ENCODE measurements around the gene LIMS1.

The LIMS1 gene

DNA sequence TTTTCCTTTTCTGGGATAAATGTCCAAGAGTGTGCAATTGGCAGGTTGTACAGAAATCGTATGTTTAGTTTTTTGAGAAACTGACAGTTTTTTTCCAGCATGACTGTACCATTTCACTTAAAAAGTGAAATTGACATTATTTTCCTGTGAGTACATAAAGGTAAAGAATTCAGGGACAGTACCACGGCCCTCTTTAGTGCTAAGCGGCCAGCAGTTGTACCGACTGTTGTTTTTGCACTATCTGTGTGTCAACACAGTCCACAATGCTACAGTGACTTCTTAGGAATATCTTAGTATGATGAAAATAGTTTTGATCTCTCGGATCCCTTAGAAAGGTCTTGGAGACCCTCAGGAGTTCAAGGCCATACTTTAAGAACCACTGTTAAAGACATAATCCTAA is 2.6 kb downstream of the LIMS1 start:
- ChIA-PET POLR2A (no interaction called here), CTCF (no interaction called here)
- H3K27ac ChIP-seq (ENCODE audit: extremely low read depth, low read depth, low read length): no peak overlapping the region
- H3K4me3 ChIP-seq (ENCODE audit: low read depth, low read length): no peak overlapping the region
- peaks cover 27% of the 10 kb centered on the region for H3K4me1 ChIP-seq (ENCODE audit: control insufficient read depth, insufficient read depth, low read length)
- no peaks in the 10 kb centered on the region for H3K36me3 ChIP-seq (ENCODE audit: control insufficient read depth in 2 of 2, insufficient read depth in 1 of 2, low read length in 2 of 2)
- TF ChIP-seq SCRT1 (tag by site-specific recombination; IDR thresholded peaks at IDR 0.05; ENCODE audit: borderline replicate concordance): no peak
- TF ChIP-seq, protein P1, sequence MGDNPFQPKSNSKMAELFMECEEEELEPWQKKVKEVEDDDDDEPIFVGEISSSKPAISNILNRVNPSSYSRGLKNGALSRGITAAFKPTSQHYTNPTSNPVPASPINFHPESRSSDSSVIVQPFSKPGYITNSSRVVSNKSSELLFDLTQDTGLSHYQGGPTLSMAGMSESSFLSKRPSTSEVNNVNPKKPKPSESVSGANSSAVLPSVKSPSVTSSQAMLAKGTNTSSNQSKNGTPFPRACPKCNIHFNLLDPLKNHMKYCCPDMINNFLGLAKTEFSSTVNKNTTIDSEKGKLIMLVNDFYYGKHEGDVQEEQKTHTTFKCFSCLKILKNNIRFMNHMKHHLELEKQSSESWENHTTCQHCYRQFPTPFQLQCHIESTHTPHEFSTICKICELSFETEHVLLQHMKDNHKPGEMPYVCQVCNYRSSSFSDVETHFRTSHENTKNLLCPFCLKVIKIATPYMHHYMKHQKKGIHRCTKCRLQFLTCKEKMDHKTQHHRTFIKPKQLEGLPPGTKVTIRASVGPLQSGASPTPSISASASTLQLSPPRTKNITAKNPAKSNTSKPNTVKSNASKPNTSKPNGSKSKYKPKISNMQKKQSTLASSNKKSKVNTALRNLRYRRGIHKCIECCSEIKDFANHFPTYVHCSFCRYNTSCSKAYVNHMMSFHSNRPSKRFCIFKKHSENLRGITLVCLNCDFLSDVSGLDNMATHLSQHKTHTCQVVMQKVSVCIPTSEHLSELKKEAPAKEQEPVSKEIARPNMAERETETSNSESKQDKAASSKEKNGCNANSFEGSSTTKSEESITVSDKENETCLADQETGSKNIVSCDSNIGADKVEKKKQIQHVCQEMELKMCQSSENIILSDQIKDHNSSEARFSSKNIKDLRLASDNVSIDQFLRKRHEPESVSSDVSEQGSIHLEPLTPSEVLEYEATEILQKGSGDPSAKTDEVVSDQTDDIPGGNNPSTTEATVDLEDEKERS (tag by site-specific recombination; IDR thresholded peaks at IDR 0.05): no peak
- TF ChIP-seq ZNF610 (tag by site-specific recombination; IDR thresholded peaks at IDR 0.05; ENCODE audit: borderline replicate concordance): no peak
- no peak for TF ChIP-seq ZNF19 (tag by site-specific recombination; IDR thresholded peaks at IDR 0.05; ENCODE audit: low read depth)
- TF ChIP-seq TRIM28 (IDR thresholded peaks at IDR 0.05; ENCODE audit: borderline replicate concordance, low read length): no peak
- TF ChIP-seq, protein P2, sequence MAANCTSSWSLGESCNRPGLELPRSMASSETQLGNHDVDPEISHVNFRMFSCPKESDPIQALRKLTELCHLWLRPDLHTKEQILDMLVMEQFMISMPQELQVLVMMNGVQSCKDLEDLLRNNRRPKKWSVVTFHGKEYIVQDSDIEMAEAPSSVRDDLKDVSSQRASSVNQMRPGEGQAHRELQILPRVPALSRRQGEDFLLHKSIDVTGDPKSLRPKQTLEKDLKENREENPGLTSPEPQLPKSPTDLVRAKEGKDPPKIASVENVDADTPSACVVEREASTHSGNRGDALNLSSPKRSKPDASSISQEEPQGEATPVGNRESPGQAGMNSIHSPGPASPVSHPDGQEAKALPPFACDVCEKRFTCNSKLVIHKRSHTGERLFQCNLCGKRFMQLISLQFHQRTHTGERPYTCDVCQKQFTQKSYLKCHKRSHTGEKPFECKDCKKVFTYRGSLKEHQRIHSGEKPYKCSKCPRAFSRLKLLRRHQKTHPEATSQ (tag by site-specific recombination; IDR thresholded peaks at IDR 0.05): no peak
- TF ChIP-seq ZBTB17 (tag by site-specific recombination; IDR thresholded peaks at IDR 0.05): no peak
- TF ChIP-seq, protein P3, sequence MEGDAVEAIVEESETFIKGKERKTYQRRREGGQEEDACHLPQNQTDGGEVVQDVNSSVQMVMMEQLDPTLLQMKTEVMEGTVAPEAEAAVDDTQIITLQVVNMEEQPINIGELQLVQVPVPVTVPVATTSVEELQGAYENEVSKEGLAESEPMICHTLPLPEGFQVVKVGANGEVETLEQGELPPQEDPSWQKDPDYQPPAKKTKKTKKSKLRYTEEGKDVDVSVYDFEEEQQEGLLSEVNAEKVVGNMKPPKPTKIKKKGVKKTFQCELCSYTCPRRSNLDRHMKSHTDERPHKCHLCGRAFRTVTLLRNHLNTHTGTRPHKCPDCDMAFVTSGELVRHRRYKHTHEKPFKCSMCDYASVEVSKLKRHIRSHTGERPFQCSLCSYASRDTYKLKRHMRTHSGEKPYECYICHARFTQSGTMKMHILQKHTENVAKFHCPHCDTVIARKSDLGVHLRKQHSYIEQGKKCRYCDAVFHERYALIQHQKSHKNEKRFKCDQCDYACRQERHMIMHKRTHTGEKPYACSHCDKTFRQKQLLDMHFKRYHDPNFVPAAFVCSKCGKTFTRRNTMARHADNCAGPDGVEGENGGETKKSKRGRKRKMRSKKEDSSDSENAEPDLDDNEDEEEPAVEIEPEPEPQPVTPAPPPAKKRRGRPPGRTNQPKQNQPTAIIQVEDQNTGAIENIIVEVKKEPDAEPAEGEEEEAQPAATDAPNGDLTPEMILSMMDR (tag by site-specific recombination; IDR thresholded peaks at IDR 0.05): no peak
- no peak for TF ChIP-seq ZNF223 (tag by site-specific recombination; IDR thresholded peaks at IDR 0.05)
- TF ChIP-seq, protein P4, sequence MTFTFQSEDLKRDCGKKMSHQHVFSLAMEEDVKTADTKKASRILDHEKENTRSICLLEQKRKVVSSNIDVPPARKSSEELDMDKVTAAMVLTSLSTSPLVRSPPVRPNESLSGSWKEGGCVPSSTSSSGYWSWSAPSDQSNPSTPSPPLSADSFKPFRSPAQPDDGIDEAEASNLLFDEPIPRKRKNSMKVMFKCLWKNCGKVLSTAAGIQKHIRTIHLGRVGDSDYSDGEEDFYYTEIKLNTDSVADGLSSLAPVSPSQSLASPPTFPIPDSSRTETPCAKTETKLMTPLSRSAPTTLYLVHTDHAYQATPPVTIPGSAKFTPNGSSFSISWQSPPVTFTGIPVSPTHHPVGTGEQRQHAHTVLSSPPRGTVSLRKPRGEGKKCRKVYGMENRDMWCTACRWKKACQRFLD (tag by site-specific recombination; IDR thresholded peaks at IDR 0.05): no peak
- no peak for TF ChIP-seq ZNF175 (tag by site-specific recombination; IDR thresholded peaks at IDR 0.05)
- TF ChIP-seq ZNF416 (tag by site-specific recombination; IDR thresholded peaks at IDR 0.05): no peak
- TF ChIP-seq ZNF544 (tag by site-specific recombination; IDR thresholded peaks at IDR 0.05): no peak
- no peak for TF ChIP-seq ZNF10 (tag by site-specific recombination; IDR thresholded peaks at IDR 0.05)
- TF ChIP-seq, protein P5, sequence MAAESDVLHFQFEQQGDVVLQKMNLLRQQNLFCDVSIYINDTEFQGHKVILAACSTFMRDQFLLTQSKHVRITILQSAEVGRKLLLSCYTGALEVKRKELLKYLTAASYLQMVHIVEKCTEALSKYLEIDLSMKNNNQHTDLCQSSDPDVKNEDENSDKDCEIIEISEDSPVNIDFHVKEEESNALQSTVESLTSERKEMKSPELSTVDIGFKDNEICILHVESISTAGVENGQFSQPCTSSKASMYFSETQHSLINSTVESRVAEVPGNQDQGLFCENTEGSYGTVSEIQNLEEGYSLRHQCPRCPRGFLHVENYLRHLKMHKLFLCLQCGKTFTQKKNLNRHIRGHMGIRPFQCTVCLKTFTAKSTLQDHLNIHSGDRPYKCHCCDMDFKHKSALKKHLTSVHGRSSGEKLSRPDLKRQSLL (tag by site-specific recombination; IDR thresholded peaks at IDR 0.05): no peak
- TF ChIP-seq ZNF670 (tag by site-specific recombination; IDR thresholded peaks at IDR 0.05; ENCODE audit: low read depth): no peak
- TF ChIP-seq ZBTB8A (tag by site-specific recombination; IDR thresholded peaks at IDR 0.05): no peak
- TF ChIP-seq ZNF776 (tag by site-specific recombination; IDR thresholded peaks at IDR 0.05; ENCODE audit: borderline replicate concordance): no peak
- TF ChIP-seq, protein P6, sequence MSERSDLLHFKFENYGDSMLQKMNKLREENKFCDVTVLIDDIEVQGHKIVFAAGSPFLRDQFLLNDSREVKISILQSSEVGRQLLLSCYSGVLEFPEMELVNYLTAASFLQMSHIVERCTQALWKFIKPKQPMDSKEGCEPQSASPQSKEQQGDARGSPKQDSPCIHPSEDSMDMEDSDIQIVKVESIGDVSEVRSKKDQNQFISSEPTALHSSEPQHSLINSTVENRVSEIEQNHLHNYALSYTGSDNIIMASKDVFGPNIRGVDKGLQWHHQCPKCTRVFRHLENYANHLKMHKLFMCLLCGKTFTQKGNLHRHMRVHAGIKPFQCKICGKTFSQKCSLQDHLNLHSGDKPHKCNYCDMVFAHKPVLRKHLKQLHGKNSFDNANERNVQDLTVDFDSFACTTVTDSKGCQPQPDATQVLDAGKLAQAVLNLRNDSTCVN (tag by site-specific recombination; optimal IDR thresholded peaks at IDR 0.05): no peak
- TF ChIP-seq ZNF133 (tag by site-specific recombination; IDR thresholded peaks at IDR 0.05): no peak
- H3K9me3 ChIP-seq (ENCODE audit: control insufficient read depth, insufficient read depth, low read depth, low read length): no peaks in the 10 kb centered on the region
